SK-N-SH (cell line): ENCODE data around the gene MRPL1.

ENCODE experiments used
- CTCF ChIP-seq: fragments of 200-600 bp; sonication (generic); IDR thresholded peaks from 2 replicates; pipeline ENCODE4 v1.6.1; 2017; ENCODE audit warnings: antibody characterized with exemption, mild to moderate bottlenecking, moderate library complexity
- GABPA ChIP-seq: IDR thresholded peaks from 2 replicates; pipeline ENCODE4 v1.4.0; 2012; ENCODE audit warnings: low read depth, mild to moderate bottlenecking
- MAX ChIP-seq: IDR thresholded peaks from 2 replicates; pipeline ENCODE4 v1.4.0; 2012; ENCODE audit warnings: low read depth
- RAD21 ChIP-seq: IDR thresholded peaks from 2 replicates; pipeline ENCODE4 v1.6.1; 2012; ENCODE audit warnings: mild to moderate bottlenecking, low read length
- TEAD4 ChIP-seq: IDR thresholded peaks from 2 replicates; pipeline ENCODE4 v1.4.0; 2012; ENCODE audit warnings: mild to moderate bottlenecking, borderline replicate concordance; ENCODE audit not compliant: insufficient read depth
- TF ChIP-seq, protein P1 (sequence below): IDR thresholded peaks from 2 replicates; pipeline ENCODE4 v1.4.0; 2012; ENCODE audit warnings: low read depth, borderline replicate concordance

DNA sequence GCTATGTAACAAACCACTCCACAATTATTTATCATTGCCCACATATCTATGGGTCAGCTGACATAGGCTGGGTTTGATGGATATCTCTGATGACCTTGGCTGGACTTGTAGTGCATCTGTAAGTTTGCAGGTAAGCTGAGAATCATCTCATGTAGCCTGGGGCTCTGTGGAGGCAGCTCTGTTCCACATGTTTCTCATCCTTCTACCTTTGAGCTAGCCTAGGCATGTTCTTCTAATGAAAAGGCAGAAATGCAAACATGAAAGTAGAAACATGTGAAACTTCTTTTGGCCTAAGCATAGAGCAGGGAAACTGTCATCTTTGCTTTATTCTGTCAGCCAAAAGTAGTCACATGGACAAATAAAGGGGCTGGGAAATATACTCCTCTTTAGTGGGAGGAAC is 18.2 kb downstream of the MRPL1 start:
- TF ChIP-seq CTCF: no peak
- no peak for TF ChIP-seq MAX
- no peak for TF ChIP-seq RAD21
- TF ChIP-seq, protein P1, sequence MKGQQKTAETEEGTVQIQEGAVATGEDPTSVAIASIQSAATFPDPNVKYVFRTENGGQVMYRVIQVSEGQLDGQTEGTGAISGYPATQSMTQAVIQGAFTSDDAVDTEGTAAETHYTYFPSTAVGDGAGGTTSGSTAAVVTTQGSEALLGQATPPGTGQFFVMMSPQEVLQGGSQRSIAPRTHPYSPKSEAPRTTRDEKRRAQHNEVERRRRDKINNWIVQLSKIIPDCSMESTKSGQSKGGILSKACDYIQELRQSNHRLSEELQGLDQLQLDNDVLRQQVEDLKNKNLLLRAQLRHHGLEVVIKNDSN: no peak
- TF ChIP-seq GABPA: no peak
- no peak for TF ChIP-seq TEAD4
